ACC112 (cell line): ENCODE results near the gene METTL25B.
A peak's percentile ranks its signal among the peaks of the same experiment; 100 is the strongest.

Experiments
- H2AFZ ChIP-seq: fragments of 200-600 bp; sonication (generic); one replicate; pipeline ENCODE4 v1.6.0; 2017; ENCODE audit warnings: antibody characterized with exemption, low read length; ENCODE audit not compliant: unreplicated experiment
- H3K27ac ChIP-seq: fragments of 200-600 bp; sonication (generic); 2 replicates; pipeline ENCODE4 v1.5.1; 2014; ENCODE audit warnings: low read depth, mild to moderate bottlenecking, antibody characterized with exemption, low read length, moderate library complexity
- H3K27me3 ChIP-seq: fragments of 200-600 bp; sonication (generic); 2 replicates; pipeline ENCODE4 v1.6.1; 2014; ENCODE audit warnings: mild to moderate bottlenecking, antibody characterized with exemption, low read length, moderate library complexity, mixed read lengths; ENCODE audit not compliant: insufficient read depth
- H3K36me3 ChIP-seq: fragments of 200-600 bp; sonication (generic); 2 replicates; pipeline ENCODE4 v1.6.1; 2016; ENCODE audit warnings: mild to moderate bottlenecking, antibody characterized with exemption, low read length, moderate library complexity, mixed read lengths; ENCODE audit not compliant: insufficient read depth
- H3K4me1 ChIP-seq: fragments of 200-600 bp; sonication (generic); one replicate; pipeline ENCODE4 v1.6.1; 2016; ENCODE audit warnings: low read length, mixed read lengths; ENCODE audit not compliant: insufficient read depth, unreplicated experiment, control insufficient read depth
- H3K4me3 ChIP-seq: fragments of 200-600 bp; sonication (generic); 2 replicates; pipeline ENCODE4 v1.5.1; 2014; ENCODE audit warnings: mild to moderate bottlenecking, low read depth, low read length
- H3K79me2 ChIP-seq: fragments of 200-600 bp; sonication (generic); one replicate; pipeline ENCODE4 v1.6.0; 2016; ENCODE audit warnings: low read length; ENCODE audit not compliant: control insufficient read depth, unreplicated experiment, insufficient read depth

Gene METTL25B

DNA sequence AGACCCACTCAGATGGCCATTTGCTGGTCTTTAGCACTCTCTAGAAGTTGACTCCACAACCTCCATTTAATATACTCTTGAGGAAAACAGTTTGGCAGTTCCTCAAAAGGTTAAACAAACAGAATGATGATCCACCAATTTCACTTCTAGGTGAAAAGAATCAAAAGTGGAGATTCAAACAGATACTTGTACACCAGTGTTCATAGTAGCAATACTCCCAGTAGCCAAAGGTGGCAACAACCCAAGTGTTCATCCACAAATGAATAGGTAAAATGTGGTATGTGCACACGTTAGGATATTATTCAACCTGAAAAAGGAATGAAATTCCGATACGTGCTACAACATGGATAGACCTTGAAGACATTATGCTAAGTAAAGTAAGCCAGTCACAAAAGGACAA is 45.3 kb downstream of the METTL25B start:
- Histone ChIP-seq H3K27me3 (no peaks in the 10 kb centered on the region), H2AFZ (no peak overlapping the region), H3K79me2 (peaks cover 88% of the 10 kb centered on the region), H3K4me3 (no peak overlapping the region), H3K27ac (no peak overlapping the region), H3K36me3 (peaks cover 10% of the 10 kb centered on the region), H3K4me1 (peaks cover 41% of the 10 kb centered on the region)

DNA sequence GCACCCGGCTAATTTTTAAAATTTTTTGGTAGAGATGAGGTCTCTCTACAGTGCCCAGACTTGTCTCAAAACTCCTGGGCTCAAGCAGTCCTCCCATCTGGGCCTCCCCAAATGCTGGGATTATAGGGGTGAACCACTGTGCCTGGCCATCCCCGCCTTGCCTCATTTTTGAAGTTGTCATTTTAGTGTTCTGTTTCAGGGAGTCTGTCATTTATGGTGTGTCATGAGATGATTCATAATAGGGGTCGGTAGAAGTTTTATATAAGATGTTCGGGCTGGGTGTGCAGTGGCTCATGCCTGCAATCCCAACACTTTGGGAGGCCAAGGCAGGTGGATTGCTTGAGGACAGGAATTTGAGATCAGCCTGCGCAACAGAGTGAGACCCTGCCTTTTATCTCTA is 47.5 kb downstream of the METTL25B start:
- 0 out of 2 replicates have a peak overlapping the region, but pooled peaks have one; percentile 18 for H3K27ac ChIP-seq
- H3K27me3 ChIP-seq = no peaks in the 10 kb centered on the region
- H3K36me3 ChIP-seq = peaks cover 7% of the 10 kb centered on the region
- H3K79me2 ChIP-seq = peaks cover 73% of the 10 kb centered on the region
- no peak overlapping the region for H3K4me3 ChIP-seq
- H3K4me1 ChIP-seq = peaks cover 32% of the 10 kb centered on the region
- H2AFZ ChIP-seq = no peak overlapping the region

DNA sequence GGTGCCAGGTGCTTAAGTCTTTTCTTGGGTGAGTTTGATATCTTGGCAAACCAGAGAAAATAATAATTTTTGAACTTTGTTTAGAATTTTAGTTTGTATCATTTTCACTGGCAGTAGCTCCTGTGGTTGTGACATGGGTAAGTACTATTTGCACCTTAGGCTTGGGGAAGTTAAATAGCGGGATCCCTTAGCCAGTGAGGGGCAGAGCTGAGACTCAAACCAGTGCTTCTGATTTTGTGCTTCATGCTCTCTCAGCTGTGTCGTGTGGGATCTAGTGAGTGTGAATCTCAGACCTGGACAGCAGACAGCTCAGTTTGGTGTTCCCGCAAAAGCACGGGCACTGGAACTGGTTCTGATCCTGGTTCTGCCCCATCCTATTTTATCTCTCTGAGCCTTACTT is 48.7 kb downstream of the METTL25B start:
- Histone ChIP-seq H3K36me3 (peaks cover 7% of the 10 kb centered on the region), H3K4me1 (peaks cover 40% of the 10 kb centered on the region), H3K27me3 (no peaks in the 10 kb centered on the region), H3K4me3 (no peak overlapping the region), H3K79me2 (peaks cover 72% of the 10 kb centered on the region), H2AFZ (no peak overlapping the region), H3K27ac (peak overlapping the region; percentile 21; the same call in 1 of the 2 replicates)

DNA sequence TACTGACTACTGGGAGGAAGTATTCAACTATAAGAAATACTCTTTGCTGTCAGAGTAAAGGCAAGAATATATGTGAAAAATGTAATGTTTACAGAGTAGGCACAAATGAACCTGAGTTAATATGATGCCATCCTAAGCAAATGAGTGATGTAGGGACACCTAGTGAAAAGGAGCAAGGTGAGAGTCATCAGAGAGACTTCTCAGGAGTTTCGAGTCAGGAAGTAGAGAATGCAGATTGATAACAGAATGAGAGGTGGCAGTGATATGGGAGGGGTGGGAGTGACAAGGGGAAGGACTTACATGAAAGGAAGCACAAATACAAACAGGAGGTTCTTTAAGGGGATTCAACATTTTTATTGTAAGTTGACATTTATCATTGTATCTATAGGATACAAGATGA is 49.3 kb downstream of the METTL25B start:
- Histone ChIP-seq H3K27ac (no peak overlapping the region), H3K79me2 (peaks cover 70% of the 10 kb centered on the region), H2AFZ (no peak overlapping the region), H3K36me3 (peaks cover 12% of the 10 kb centered on the region), H3K4me1 (peaks cover 43% of the 10 kb centered on the region), H3K27me3 (no peaks in the 10 kb centered on the region), H3K4me3 (no peak overlapping the region)

DNA sequence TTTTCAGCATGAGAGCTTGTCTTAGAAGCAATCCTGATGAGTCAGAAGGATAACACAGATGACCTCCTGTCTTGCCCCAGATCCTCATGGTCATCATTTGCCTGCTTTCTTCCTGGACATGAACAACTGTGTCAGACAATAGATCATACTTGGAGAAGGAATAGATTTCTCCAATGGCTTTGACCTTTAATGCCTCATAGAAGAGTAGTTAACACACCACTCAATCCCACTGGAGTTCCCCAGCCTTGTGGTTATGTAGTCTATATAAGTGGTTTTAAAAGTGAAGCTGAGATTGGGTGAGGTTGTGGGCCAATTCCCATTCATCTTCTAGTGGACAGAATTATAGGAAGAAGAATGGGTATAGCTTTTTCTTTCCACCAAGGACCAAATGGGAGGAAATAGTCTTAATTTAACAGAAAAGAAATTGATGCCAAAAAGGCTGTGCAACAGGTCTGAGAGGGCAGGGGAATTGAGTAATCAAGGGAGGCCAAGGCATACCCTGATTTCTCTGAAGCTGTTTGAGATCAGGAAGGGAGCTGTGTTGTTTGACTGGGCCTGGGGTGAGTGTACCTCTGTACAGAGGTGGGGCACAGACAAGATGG is 53.4 kb downstream of the METTL25B start:
- Histone ChIP-seq H3K27ac (peak overlapping the region; percentile 69), H3K79me2 (peaks cover 67% of the 10 kb centered on the region), H2AFZ (no peak overlapping the region), H3K27me3 (no peaks in the 10 kb centered on the region), H3K4me1 (peaks cover 20% of the 10 kb centered on the region), H3K4me3 (no peak overlapping the region), H3K36me3 (peaks cover 16% of the 10 kb centered on the region)

DNA sequence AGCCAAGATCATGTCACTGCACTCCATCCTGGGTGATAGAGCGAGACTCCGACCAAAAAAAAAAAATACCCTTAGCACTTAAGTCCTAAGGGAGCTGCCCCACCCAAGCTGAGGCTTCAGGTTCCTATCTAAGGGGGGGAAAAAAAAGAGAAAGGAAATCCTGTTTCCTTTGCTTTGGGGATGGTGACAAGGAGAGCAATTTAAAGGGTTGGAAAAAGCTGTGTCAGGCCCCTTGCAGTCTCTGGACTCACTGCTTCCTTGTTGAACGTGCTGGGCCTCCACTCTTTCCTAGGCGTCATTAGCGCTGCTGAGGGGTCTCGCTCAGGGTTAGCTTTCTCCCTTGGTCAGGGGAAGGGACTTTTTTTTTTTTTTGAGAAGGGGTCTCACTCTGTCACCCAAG is 57.2 kb downstream of the METTL25B start:
- Histone ChIP-seq H2AFZ (no peak overlapping the region), H3K4me3 (no peak overlapping the region), H3K79me2 (peaks cover 49% of the 10 kb centered on the region), H3K27me3 (no peaks in the 10 kb centered on the region), H3K36me3 (peaks cover 20% of the 10 kb centered on the region), H3K27ac (no peak overlapping the region), H3K4me1 (peaks cover 19% of the 10 kb centered on the region)
